Activated T-cell treated with anti-CD3 and anti-CD28 coated beads, Interleukin-2, amount 50 U/mL, for 72 hours (primary cell): Measurements from ENCODE around the gene ARNT2. TPM values are rescaled to one million over a fixed set of nuclear protein-coding genes. Genes with fewer than 3 reads are reported as not detected.
A peak's percentile ranks its signal among the peaks of the same experiment; 100 is the strongest.

Experiments used
- ATAC-seq, 2 donors: fragments of 150-1000 bp; cut with Tn5 transposase; replicated peaks in 1 of 2; 2 replicates each; pipeline ENCODE4 v1.10.0; 2021; ENCODE audit warnings: moderate library complexity in 2 of 2, mild to moderate bottlenecking in 1 of 2
- DNase-seq, 2 donors: peaks; one replicate each; pipeline ENCODE4 v3.0.0; 2021 to 2022; ENCODE audit warnings: mixed read lengths in 1 of 2
- H3K27ac Mint-ChIP-seq: one replicate; pipeline ENCODE4 v1.8.0; 2022; ENCODE audit warnings: mild to moderate bottlenecking, moderate library complexity, mixed read lengths
- H3K27me3 Mint-ChIP-seq: one replicate; pipeline ENCODE4 v1.8.0; 2022; ENCODE audit warnings: low read depth, mixed read lengths
- H3K36me3 Mint-ChIP-seq, 2 donors: one replicate each; pipeline ENCODE4 v1.8.0; 2022; ENCODE audit warnings: mixed read lengths in 2 of 2, mild to moderate bottlenecking in 1 of 2; ENCODE audit not compliant: insufficient read depth in 2 of 2
- H3K4me1 Mint-ChIP-seq: one replicate; pipeline ENCODE4 v1.8.0; 2022; ENCODE audit warnings: low read depth, mixed read lengths
- H3K4me3 Mint-ChIP-seq, 2 donors: one replicate each; pipeline ENCODE4 v1.8.0; 2022; ENCODE audit warnings: mild to moderate bottlenecking in 2 of 2, mixed read lengths in 2 of 2, moderate library complexity in 2 of 2
- H3K9me3 Mint-ChIP-seq, 2 donors: one replicate each; pipeline ENCODE4 v1.8.0; 2022; ENCODE audit warnings: mixed read lengths in 2 of 2
- total RNA-seq, 2 donors: library from RNA; stranded (reverse); gene quantifications; one replicate each; pipeline ENCODE4 v1.2.3, GENCODE V29; 2022

Gene ARNT2
- total RNA-seq, 2 donors from 2014 or later, result 0.07 to 0.19 TPM

GRCh38 chr15:80531796-80532195 lies 127.6 kb downstream of the ARNT2 start:
- ATAC-seq (no peak), DNase-seq (no peak)
- H3K27me3 Mint-ChIP-seq, result peaks cover 34% of the 10 kb centered on the region
- H3K4me3 Mint-ChIP-seq, result no peak overlapping the region
- peaks cover 0 to 7% of the 10 kb centered on the region in 2 donors for H3K9me3 Mint-ChIP-seq
- H3K4me1 Mint-ChIP-seq, result no peaks in the 10 kb centered on the region
- no peak overlapping the region for H3K27ac Mint-ChIP-seq
- peaks cover 0 to 3% of the 10 kb centered on the region in 2 donors for H3K36me3 Mint-ChIP-seq

GRCh38 chr15:80533790-80534333 lies 129.7 kb downstream of the ARNT2 start:
- H3K27me3 Mint-ChIP-seq, result peaks cover 27% of the 10 kb centered on the region
- ATAC-seq (no peak), DNase-seq (no peak)
- H3K4me1 Mint-ChIP-seq, result no peaks in the 10 kb centered on the region
- peaks cover 0 to 7% of the 10 kb centered on the region in 2 donors for H3K9me3 Mint-ChIP-seq
- no peak overlapping the region for H3K27ac Mint-ChIP-seq
- H3K36me3 Mint-ChIP-seq, result peaks cover 0 to 3% of the 10 kb centered on the region in 2 donors
- no peak overlapping the region for H3K4me3 Mint-ChIP-seq

GRCh38 chr15:80536231-80536630 lies 132.0 kb downstream of the ARNT2 start:
- ATAC-seq (no peak), DNase-seq (no peak)
- no peak overlapping the region for H3K4me3 Mint-ChIP-seq
- H3K27ac Mint-ChIP-seq, result no peak overlapping the region
- H3K4me1 Mint-ChIP-seq, result no peaks in the 10 kb centered on the region
- H3K27me3 Mint-ChIP-seq, result peaks cover 27% of the 10 kb centered on the region
- H3K9me3 Mint-ChIP-seq, result peaks cover 0 to 7% of the 10 kb centered on the region in 2 donors
- H3K36me3 Mint-ChIP-seq, result peaks cover 0 to 3% of the 10 kb centered on the region in 2 donors

- DNase-seq (no peak), ATAC-seq (no peak)
- Mint-ChIP-seq H3K36me3 (peaks cover 0 to 3% of the 10 kb centered on the region in 2 donors), H3K4me1 (no peaks in the 10 kb centered on the region), H3K27ac (no peak overlapping the region), H3K9me3 (peaks cover 0 to 7% of the 10 kb centered on the region in 2 donors), H3K27me3 (peaks cover 30% of the 10 kb centered on the region), H3K4me3 (no peak overlapping the region)
Measured at GRCh38 chr15:80536716-80537115, 132.5 kb downstream of the ARNT2 start.

GRCh38 chr15:80545078-80545477 lies 140.9 kb downstream of the ARNT2 start:
- DNase-seq (no peak), ATAC-seq (no peak)
- Mint-ChIP-seq H3K9me3 (no peaks in the 10 kb centered on the region), H3K27me3 (peaks cover 40% of the 10 kb centered on the region), H3K36me3 (no peaks in the 10 kb centered on the region), H3K27ac (no peak overlapping the region), H3K4me3 (no peak overlapping the region), H3K4me1 (no peaks in the 10 kb centered on the region)

GRCh38 chr15:80547264-80547663 lies 143.1 kb downstream of the ARNT2 start:
- H3K9me3 Mint-ChIP-seq, result no peaks in the 10 kb centered on the region
- ATAC-seq (no peak), DNase-seq (no peak)
- H3K4me3 Mint-ChIP-seq, result no peak overlapping the region
- no peaks in the 10 kb centered on the region for H3K36me3 Mint-ChIP-seq
- no peak overlapping the region for H3K27ac Mint-ChIP-seq
- no peaks in the 10 kb centered on the region for H3K4me1 Mint-ChIP-seq
- H3K27me3 Mint-ChIP-seq, result peaks cover 38% of the 10 kb centered on the region

GRCh38 chr15:80549191-80549590 lies 145.0 kb downstream of the ARNT2 start:
- no peaks in the 10 kb centered on the region for H3K36me3 Mint-ChIP-seq
- no peak for ATAC-seq
- DNase-seq, result no peak
- H3K27me3 Mint-ChIP-seq, result peaks cover 34% of the 10 kb centered on the region
- no peak overlapping the region for H3K4me3 Mint-ChIP-seq
- no peak overlapping the region for H3K27ac Mint-ChIP-seq
- H3K9me3 Mint-ChIP-seq, result no peaks in the 10 kb centered on the region
- H3K4me1 Mint-ChIP-seq, result no peaks in the 10 kb centered on the region

GRCh38 chr15:80549654-80550053 lies 145.5 kb downstream of the ARNT2 start:
- Mint-ChIP-seq H3K36me3 (no peaks in the 10 kb centered on the region), H3K9me3 (no peaks in the 10 kb centered on the region), H3K4me1 (no peaks in the 10 kb centered on the region), H3K27ac (no peak overlapping the region), H3K27me3 (peaks cover 31% of the 10 kb centered on the region), H3K4me3 (no peak overlapping the region)
- ATAC-seq, result no peak
- DNase-seq, result no peak

GRCh38 chr15:80550219-80550907 lies 146.2 kb downstream of the ARNT2 start:
- no peaks in the 10 kb centered on the region for H3K4me1 Mint-ChIP-seq
- H3K4me3 Mint-ChIP-seq, result no peak overlapping the region
- no peaks in the 10 kb centered on the region for H3K9me3 Mint-ChIP-seq
- no peak overlapping the region for H3K27ac Mint-ChIP-seq
- no peak for DNase-seq
- peaks cover 34% of the 10 kb centered on the region for H3K27me3 Mint-ChIP-seq
- ATAC-seq, result peak; percentile 27 to 67
- no peaks in the 10 kb centered on the region for H3K36me3 Mint-ChIP-seq

GRCh38 chr15:80550908-80551260 lies 146.7 kb downstream of the ARNT2 start:
- Mint-ChIP-seq H3K9me3 (no peaks in the 10 kb centered on the region), H3K27ac (no peak overlapping the region), H3K4me1 (no peaks in the 10 kb centered on the region), H3K36me3 (no peaks in the 10 kb centered on the region), H3K4me3 (no peak overlapping the region), H3K27me3 (peaks cover 33% of the 10 kb centered on the region)
- no peak for DNase-seq
- no peak for ATAC-seq

- ATAC-seq (no peak), DNase-seq (no peak)
- Mint-ChIP-seq H3K9me3 (no peaks in the 10 kb centered on the region), H3K4me1 (no peaks in the 10 kb centered on the region), H3K36me3 (no peaks in the 10 kb centered on the region), H3K27me3 (peaks cover 29% of the 10 kb centered on the region), H3K27ac (no peak overlapping the region), H3K4me3 (no peak overlapping the region)
Measured at GRCh38 chr15:80551348-80551747, 147.2 kb downstream of the ARNT2 start.

- DNase-seq (no peak), ATAC-seq (no peak)
- Mint-ChIP-seq H3K4me3 (no peak overlapping the region), H3K4me1 (no peaks in the 10 kb centered on the region), H3K27me3 (peaks cover 26% of the 10 kb centered on the region), H3K27ac (no peak overlapping the region), H3K9me3 (no peaks in the 10 kb centered on the region), H3K36me3 (no peaks in the 10 kb centered on the region)
Measured at GRCh38 chr15:80554560-80554959, 150.4 kb downstream of the ARNT2 start.

GRCh38 chr15:80556694-80557367 lies 152.6 kb downstream of the ARNT2 start:
- H3K4me3 Mint-ChIP-seq, result no peak overlapping the region
- peaks cover 19% of the 10 kb centered on the region for H3K27me3 Mint-ChIP-seq
- H3K36me3 Mint-ChIP-seq, result no peaks in the 10 kb centered on the region
- no peaks in the 10 kb centered on the region for H3K9me3 Mint-ChIP-seq
- ATAC-seq, result no peak
- no peak overlapping the region for H3K27ac Mint-ChIP-seq
- H3K4me1 Mint-ChIP-seq, result no peaks in the 10 kb centered on the region
- no peak for DNase-seq
